Astrocyte (in vitro differentiated cells and primary cell): ENCODE results near the gene CCSER1. TPM values are rescaled to one million over a fixed set of nuclear protein-coding genes. Genes with fewer than 3 reads are reported as not detected.

Experiments
- DNase-seq: peaks from one replicate; pipeline ENCODE4 v3.0.0-alpha.2; 2010; ENCODE audit warnings: low read depth
- FAIRE-seq: peaks from 2 replicates; lab custom pipeline; 2011; peaks lifted over from hg19 to GRCh38; lab: Jason Lieb, UNC
- H2AFZ ChIP-seq: 2 replicates; pipeline ENCODE4 v1.6.0; 2012; ENCODE audit warnings: low read depth, low read length, inconsistent platforms
- H3K27ac ChIP-seq: 2 replicates; pipeline ENCODE4 v1.5.1; 2011; ENCODE audit warnings: low read depth, low read length, inconsistent platforms
- H3K27me3 ChIP-seq: 2 replicates; pipeline ENCODE4 v1.6.0; 2011; ENCODE audit warnings: low read length, inconsistent platforms; ENCODE audit not compliant: insufficient read depth
- H3K36me3 ChIP-seq: 2 replicates; pipeline ENCODE4 v1.5.1; 2011; ENCODE audit warnings: low read length, inconsistent platforms; ENCODE audit not compliant: insufficient read depth
- H3K4me1 ChIP-seq: 2 replicates; pipeline ENCODE4 v1.5.1; 2011; ENCODE audit warnings: low read length, inconsistent platforms; ENCODE audit not compliant: insufficient read depth
- H3K4me2 ChIP-seq: 2 replicates; pipeline ENCODE4 v1.6.0; 2012; ENCODE audit warnings: low read length, inconsistent platforms
- H3K4me3 ChIP-seq: 2 replicates; pipeline ENCODE4 v1.5.1; 2011; ENCODE audit warnings: low read depth, mild to moderate bottlenecking, low read length, inconsistent platforms; ENCODE audit not compliant: insufficient read depth
- H3K79me2 ChIP-seq: 2 replicates; pipeline ENCODE4 v1.6.0; 2012; ENCODE audit warnings: mild to moderate bottlenecking, low read length, inconsistent platforms; ENCODE audit not compliant: insufficient read depth
- H3K9ac ChIP-seq: 2 replicates; pipeline ENCODE4 v1.6.0; 2012; ENCODE audit warnings: mild to moderate bottlenecking, low read length, inconsistent platforms
- H3K9me3 ChIP-seq: 2 replicates; pipeline ENCODE4 v1.5.1; 2012; ENCODE audit warnings: low read depth, mild to moderate bottlenecking, low read length, inconsistent platforms; ENCODE audit not compliant: insufficient read depth
- H4K20me1 ChIP-seq: 2 replicates; pipeline ENCODE4 v1.6.0; 2012; ENCODE audit warnings: low read length, inconsistent platforms; ENCODE audit not compliant: insufficient read depth
- H3K27ac Mint-ChIP-seq: one replicate; pipeline ENCODE4 v1.8.0; 2021; ENCODE audit warnings: mild to moderate bottlenecking, mixed read lengths; ENCODE audit not compliant: unreplicated experiment
- H3K27me3 Mint-ChIP-seq: one replicate; pipeline ENCODE4 v1.8.0; 2021; ENCODE audit warnings: low read depth, mixed read lengths; ENCODE audit not compliant: unreplicated experiment
- H3K36me3 Mint-ChIP-seq: one replicate; pipeline ENCODE4 v1.8.0; 2021; ENCODE audit warnings: low read depth, mixed read lengths; ENCODE audit not compliant: unreplicated experiment
- H3K4me1 Mint-ChIP-seq: one replicate; pipeline ENCODE4 v1.8.0; 2021; ENCODE audit warnings: low read depth, mixed read lengths; ENCODE audit not compliant: unreplicated experiment
- H3K4me3 Mint-ChIP-seq: one replicate; pipeline ENCODE4 v1.8.0; 2021; ENCODE audit warnings: mild to moderate bottlenecking, moderate library complexity, mixed read lengths; ENCODE audit not compliant: unreplicated experiment
- H3K9me3 Mint-ChIP-seq: one replicate; pipeline ENCODE4 v1.8.0; 2021; ENCODE audit warnings: mild to moderate bottlenecking, mixed read lengths; ENCODE audit not compliant: unreplicated experiment
- EZH2 ChIP-seq: IDR thresholded peaks from 2 replicates; pipeline ENCODE4 v1.6.1; 2012; ENCODE audit warnings: mild to moderate bottlenecking, low read length, inconsistent platforms; ENCODE audit not compliant: insufficient read depth
- total RNA-seq: library from RNA; stranded (reverse); gene quantifications from 2 replicates; pipeline ENCODE4 v1.2.1, GENCODE V29; 2021
- TF ChIP-seq, protein P1 (sequence below): IDR thresholded peaks from 2 replicates; pipeline ENCODE4 v1.5.1; 2011; ENCODE audit warnings: low read depth, mild to moderate bottlenecking, inconsistent platforms, low read length, moderate library complexity; ENCODE audit not compliant: insufficient read depth

The CCSER1 gene
- total RNA-seq, 1 donor from 2014 or later, result 2.2 TPM

DNA sequence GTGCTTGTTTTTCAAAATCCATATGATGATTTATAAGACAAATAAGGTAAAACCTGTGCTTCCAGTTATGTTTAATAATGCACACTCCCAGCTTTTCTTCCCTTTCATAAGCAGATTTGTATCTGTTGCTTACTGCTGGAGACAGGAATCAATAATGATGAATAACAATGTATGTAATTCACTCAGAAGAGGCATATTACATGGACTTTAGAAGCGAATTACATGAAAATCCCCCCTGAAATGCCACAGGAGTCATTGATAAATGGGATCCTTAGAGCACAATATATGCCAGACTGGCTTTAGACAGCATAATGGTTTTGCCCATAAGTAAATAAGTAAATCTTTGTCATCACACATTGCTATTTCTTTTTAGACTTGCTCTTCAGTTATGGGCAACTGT is 892.3 kb downstream of the CCSER1 start:
- Histone ChIP-seq H3K9ac (no peak overlapping the region), H3K27ac (no peak overlapping the region), H3K27me3 (no peaks in the 10 kb centered on the region), H3K4me3 (no peak overlapping the region), H3K4me2 (no peak overlapping the region), H4K20me1 (no peaks in the 10 kb centered on the region), H3K79me2 (no peaks in the 10 kb centered on the region), H3K9me3 (no peaks in the 10 kb centered on the region), H3K36me3 (no peaks in the 10 kb centered on the region), H3K4me1 (no peaks in the 10 kb centered on the region), H2AFZ (no peak overlapping the region)
- DNase-seq, result no peak
- Mint-ChIP-seq H3K9me3 (no peaks in the 10 kb centered on the region), H3K4me3 (no peak overlapping the region), H3K4me1 (no peaks in the 10 kb centered on the region), H3K27me3 (no peaks in the 10 kb centered on the region), H3K36me3 (no peaks in the 10 kb centered on the region), H3K27ac (no peak overlapping the region)
- no peak for FAIRE-seq
- TF ChIP-seq, protein P1, sequence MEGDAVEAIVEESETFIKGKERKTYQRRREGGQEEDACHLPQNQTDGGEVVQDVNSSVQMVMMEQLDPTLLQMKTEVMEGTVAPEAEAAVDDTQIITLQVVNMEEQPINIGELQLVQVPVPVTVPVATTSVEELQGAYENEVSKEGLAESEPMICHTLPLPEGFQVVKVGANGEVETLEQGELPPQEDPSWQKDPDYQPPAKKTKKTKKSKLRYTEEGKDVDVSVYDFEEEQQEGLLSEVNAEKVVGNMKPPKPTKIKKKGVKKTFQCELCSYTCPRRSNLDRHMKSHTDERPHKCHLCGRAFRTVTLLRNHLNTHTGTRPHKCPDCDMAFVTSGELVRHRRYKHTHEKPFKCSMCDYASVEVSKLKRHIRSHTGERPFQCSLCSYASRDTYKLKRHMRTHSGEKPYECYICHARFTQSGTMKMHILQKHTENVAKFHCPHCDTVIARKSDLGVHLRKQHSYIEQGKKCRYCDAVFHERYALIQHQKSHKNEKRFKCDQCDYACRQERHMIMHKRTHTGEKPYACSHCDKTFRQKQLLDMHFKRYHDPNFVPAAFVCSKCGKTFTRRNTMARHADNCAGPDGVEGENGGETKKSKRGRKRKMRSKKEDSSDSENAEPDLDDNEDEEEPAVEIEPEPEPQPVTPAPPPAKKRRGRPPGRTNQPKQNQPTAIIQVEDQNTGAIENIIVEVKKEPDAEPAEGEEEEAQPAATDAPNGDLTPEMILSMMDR, result no peak
- no peak for TF ChIP-seq EZH2

DNA sequence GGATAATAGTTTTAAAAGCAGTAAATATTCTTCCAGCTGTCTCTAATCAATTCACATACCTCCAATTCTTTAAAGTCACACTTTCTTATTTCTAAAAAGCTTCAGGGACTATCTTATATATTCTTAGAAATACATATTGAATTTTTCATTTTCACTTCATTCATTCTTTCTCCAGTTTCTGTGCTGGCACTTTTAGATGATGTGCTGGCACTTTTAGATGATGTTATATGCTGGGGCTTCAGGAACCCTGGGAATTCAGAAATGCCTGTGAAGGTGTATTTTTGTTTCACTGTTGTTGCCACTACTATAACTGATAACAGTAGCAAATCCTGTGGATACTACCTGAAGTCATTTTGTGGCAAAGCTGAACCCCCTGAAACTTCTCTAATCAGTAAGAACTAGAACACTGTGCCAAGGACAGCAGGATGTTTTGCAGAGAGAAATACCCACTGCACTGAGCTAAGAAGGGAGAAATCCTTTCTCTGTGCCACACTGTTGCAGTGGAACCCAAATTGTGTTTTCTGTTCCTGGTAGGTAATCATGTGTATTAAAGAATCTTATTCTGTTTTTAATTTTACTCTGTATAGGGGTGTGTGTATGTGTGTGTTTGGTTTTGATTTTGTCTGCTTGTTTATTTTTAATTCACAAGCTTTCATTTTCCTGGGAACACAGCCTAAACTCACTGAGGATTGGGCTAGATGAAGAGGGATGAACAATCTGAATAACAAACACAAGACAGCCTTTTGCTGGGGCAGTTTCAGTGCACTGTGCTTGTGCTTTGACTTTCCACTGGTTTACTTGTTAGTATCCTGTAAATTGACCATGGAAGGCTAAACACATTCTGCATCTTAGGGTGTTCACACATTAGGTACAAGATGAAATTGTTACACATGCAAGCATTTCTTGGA is 898.3 kb downstream of the CCSER1 start:
- Mint-ChIP-seq H3K27ac (no peak overlapping the region), H3K4me1 (no peaks in the 10 kb centered on the region), H3K27me3 (no peaks in the 10 kb centered on the region), H3K4me3 (no peak overlapping the region), H3K36me3 (no peaks in the 10 kb centered on the region), H3K9me3 (no peaks in the 10 kb centered on the region)
- Histone ChIP-seq H3K79me2 (no peaks in the 10 kb centered on the region), H3K9ac (no peak overlapping the region), H3K27ac (no peak overlapping the region), H3K9me3 (no peaks in the 10 kb centered on the region), H2AFZ (no peak overlapping the region), H4K20me1 (no peaks in the 10 kb centered on the region), H3K4me2 (no peak overlapping the region), H3K36me3 (no peaks in the 10 kb centered on the region), H3K4me3 (no peak overlapping the region), H3K4me1 (no peaks in the 10 kb centered on the region), H3K27me3 (no peaks in the 10 kb centered on the region)
- FAIRE-seq, result no peak
- no peak for DNase-seq
- no peak for TF ChIP-seq EZH2
- TF ChIP-seq, protein P1, result no peak

DNA sequence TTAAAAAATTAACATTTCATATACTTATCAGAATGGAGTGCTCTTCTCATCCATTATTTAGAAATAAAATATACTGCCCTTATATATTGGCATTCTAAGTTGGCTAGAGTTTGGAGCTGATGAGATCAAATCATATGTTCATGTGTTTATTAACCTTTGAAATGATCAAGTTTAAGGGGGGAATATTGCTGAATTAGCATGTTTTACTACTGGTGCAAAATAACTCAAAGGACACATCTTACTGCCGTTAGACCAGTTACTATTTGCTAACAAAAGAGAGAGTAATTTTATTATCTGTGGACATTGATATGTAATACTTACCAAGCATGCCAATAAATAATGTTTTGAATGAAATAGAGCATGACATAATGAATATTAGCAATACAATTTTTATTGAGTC is 901.0 kb downstream of the CCSER1 start:
- H3K9me3 ChIP-seq, result no peaks in the 10 kb centered on the region
- H3K4me1 Mint-ChIP-seq, result no peaks in the 10 kb centered on the region
- TF ChIP-seq EZH2, result no peak
- TF ChIP-seq, protein P1, result no peak

More for the DNA sequence above, 901.0 kb downstream of the CCSER1 start:
- H3K9ac ChIP-seq, result no peak overlapping the region
- no peaks in the 10 kb centered on the region for H3K4me1 ChIP-seq
- H3K27ac Mint-ChIP-seq, result no peak overlapping the region
- no peaks in the 10 kb centered on the region for H3K27me3 ChIP-seq
- no peak overlapping the region for H3K4me3 Mint-ChIP-seq
- no peak overlapping the region for H2AFZ ChIP-seq
- FAIRE-seq (no peak), DNase-seq (no peak)
- H3K4me3 ChIP-seq, result no peak overlapping the region
- H3K9me3 Mint-ChIP-seq, result no peaks in the 10 kb centered on the region
- no peaks in the 10 kb centered on the region for H3K36me3 ChIP-seq
- no peak overlapping the region for H3K4me2 ChIP-seq
- no peaks in the 10 kb centered on the region for H3K36me3 Mint-ChIP-seq
- H4K20me1 ChIP-seq, result no peaks in the 10 kb centered on the region
- no peaks in the 10 kb centered on the region for H3K79me2 ChIP-seq
- no peaks in the 10 kb centered on the region for H3K27me3 Mint-ChIP-seq
- H3K27ac ChIP-seq, result no peak overlapping the region
